Activated naive CD4-positive, alpha-beta T cell treated with anti-CD3 and anti-CD28 coated beads, Interleukin-2, amount 50 U/mL, for 24 hours (primary cell): ENCODE data around the gene MARK2.
A peak's percentile ranks its signal among the peaks of the same experiment; 100 is the strongest.
"Not testable (repeated sequence)": the region's sequence is repeated elsewhere in the genome, so short reads cannot be mapped to it uniquely, and the experiment has no call there.

Experiments used
- H3K27ac Mint-ChIP-seq: one replicate; pipeline ENCODE4 v1.8.0; 2021; ENCODE audit warnings: mild to moderate bottlenecking, mixed read lengths
- H3K27me3 Mint-ChIP-seq: one replicate; pipeline ENCODE4 v1.8.0; 2021; ENCODE audit warnings: mixed read lengths
- H3K36me3 Mint-ChIP-seq: one replicate; pipeline ENCODE4 v1.8.0; 2021; ENCODE audit warnings: mixed read lengths
- H3K4me1 Mint-ChIP-seq: one replicate; pipeline ENCODE4 v1.8.0; 2021; ENCODE audit warnings: mixed read lengths
- H3K4me3 Mint-ChIP-seq: one replicate; pipeline ENCODE4 v1.8.0; 2021; ENCODE audit warnings: mild to moderate bottlenecking, mixed read lengths
- H3K9me3 Mint-ChIP-seq: one replicate; pipeline ENCODE4 v1.8.0; 2021; ENCODE audit warnings: mixed read lengths

The MARK2 gene

GRCh38 chr11:63838678-63839507 lies at the start of gene MARK2:
Gene MARK2, plus strand, starts transcription at chr11:63839110. Its CDS starts 397 bp downstream, at chr11:63839507.
- peak within 1 kb of the TSS; percentile 92 for H3K27ac Mint-ChIP-seq
- peaks cover 5% of the 10 kb centered on the region for H3K36me3 Mint-ChIP-seq
- no peaks in the 10 kb centered on the region for H3K27me3 Mint-ChIP-seq
- H3K9me3 Mint-ChIP-seq, result no peaks in the 10 kb centered on the region
- H3K4me1 Mint-ChIP-seq, result peaks cover 58% of the 10 kb centered on the region
- H3K4me3 Mint-ChIP-seq, result peak within 1 kb of the TSS; percentile 87

- Mint-ChIP-seq H3K4me1 (no peaks in the 10 kb centered on the region), H3K27me3 (no peaks in the 10 kb centered on the region), H3K36me3 (peaks cover 3% of the 10 kb centered on the region), H3K9me3 (peaks cover 6% of the 10 kb centered on the region), H3K27ac (no peak overlapping the region), H3K4me3 (no peak overlapping the region)
Measured at GRCh38 chr11:63791495-63792167, 47.3 kb upstream of the MARK2 start.

GRCh38 chr11:63793161-63793560 lies 45.7 kb upstream of the MARK2 start:
- H3K4me3 Mint-ChIP-seq, result no peak overlapping the region
- H3K27ac Mint-ChIP-seq, result no peak overlapping the region
- peaks cover 6% of the 10 kb centered on the region for H3K9me3 Mint-ChIP-seq
- H3K36me3 Mint-ChIP-seq, result peaks cover 3% of the 10 kb centered on the region
- no peaks in the 10 kb centered on the region for H3K4me1 Mint-ChIP-seq
- H3K27me3 Mint-ChIP-seq, result peaks cover 1% of the 10 kb centered on the region

GRCh38 chr11:63795066-63795465 lies 43.8 kb upstream of the MARK2 start:
- Mint-ChIP-seq H3K27me3 (peaks cover 3% of the 10 kb centered on the region), H3K4me3 (no peak overlapping the region)

DNA sequence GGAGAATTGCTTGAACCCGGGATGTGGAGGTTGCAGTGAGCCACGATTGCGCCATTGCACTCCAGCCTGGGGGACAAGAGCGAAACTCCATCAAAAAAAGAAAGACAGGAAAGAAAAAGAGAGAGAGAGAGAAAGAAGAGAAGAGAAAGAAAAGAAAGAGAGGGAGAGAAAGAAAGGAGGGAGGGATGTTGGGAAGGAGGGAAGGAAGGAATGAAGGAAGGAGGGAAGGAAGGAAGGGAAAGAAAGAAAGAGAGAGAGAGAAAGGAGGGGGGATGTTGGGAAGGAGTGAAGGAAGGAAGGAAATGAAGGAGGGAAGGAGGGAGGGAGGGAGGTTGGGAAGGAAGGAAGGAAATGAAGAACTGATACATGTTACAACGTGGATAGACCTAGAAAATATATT lies 38.0 kb upstream of the MARK2 start:
- H3K9me3 Mint-ChIP-seq, result no peaks in the 10 kb centered on the region
- H3K36me3 Mint-ChIP-seq, result no peaks in the 10 kb centered on the region
- no peak overlapping the region for H3K4me3 Mint-ChIP-seq
- no peaks in the 10 kb centered on the region for H3K4me1 Mint-ChIP-seq
- no peak overlapping the region for H3K27ac Mint-ChIP-seq
- H3K27me3 Mint-ChIP-seq, result peaks cover 4% of the 10 kb centered on the region

More at GRCh38 chr11:63795066-63795465, 43.8 kb upstream of the MARK2 start:
- H3K4me1 Mint-ChIP-seq, result no peaks in the 10 kb centered on the region
- no peak overlapping the region for H3K27ac Mint-ChIP-seq
- peaks cover 3% of the 10 kb centered on the region for H3K36me3 Mint-ChIP-seq
- H3K9me3 Mint-ChIP-seq, result peaks cover 6% of the 10 kb centered on the region

- no peak overlapping the region for H3K27ac Mint-ChIP-seq
- no peaks in the 10 kb centered on the region for H3K4me1 Mint-ChIP-seq
- peaks cover 4% of the 10 kb centered on the region for H3K27me3 Mint-ChIP-seq
Measured at GRCh38 chr11:63802637-63803414, 36.1 kb upstream of the MARK2 start.

DNA sequence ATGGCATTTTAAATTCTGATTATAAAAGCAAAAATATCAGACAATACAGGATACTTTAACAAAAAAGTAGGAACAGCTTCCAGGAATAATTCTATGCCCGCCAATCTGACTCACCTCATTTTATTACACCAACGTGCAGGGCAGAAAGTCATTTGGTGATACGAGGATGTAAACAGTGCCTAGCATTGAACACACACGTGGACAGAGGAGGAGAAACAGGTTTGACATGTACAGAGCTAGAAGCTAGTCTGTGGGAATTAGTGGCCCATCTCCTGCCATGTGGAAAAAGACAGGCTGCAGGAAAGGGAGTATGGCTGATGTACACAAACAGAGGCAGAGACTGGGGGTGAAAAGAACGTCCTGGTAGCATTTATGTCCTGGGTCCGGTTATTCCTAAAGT lies 34.7 kb upstream of the MARK2 start:
- Mint-ChIP-seq H3K4me1 (no peaks in the 10 kb centered on the region), H3K9me3 (no peaks in the 10 kb centered on the region), H3K27ac (no peak overlapping the region), H3K36me3 (no peaks in the 10 kb centered on the region), H3K4me3 (no peak overlapping the region), H3K27me3 (peaks cover 1% of the 10 kb centered on the region)

More at GRCh38 chr11:63802637-63803414, 36.1 kb upstream of the MARK2 start:
- no peaks in the 10 kb centered on the region for H3K36me3 Mint-ChIP-seq
- H3K9me3 Mint-ChIP-seq, result no peaks in the 10 kb centered on the region
- no peak overlapping the region for H3K4me3 Mint-ChIP-seq

DNA sequence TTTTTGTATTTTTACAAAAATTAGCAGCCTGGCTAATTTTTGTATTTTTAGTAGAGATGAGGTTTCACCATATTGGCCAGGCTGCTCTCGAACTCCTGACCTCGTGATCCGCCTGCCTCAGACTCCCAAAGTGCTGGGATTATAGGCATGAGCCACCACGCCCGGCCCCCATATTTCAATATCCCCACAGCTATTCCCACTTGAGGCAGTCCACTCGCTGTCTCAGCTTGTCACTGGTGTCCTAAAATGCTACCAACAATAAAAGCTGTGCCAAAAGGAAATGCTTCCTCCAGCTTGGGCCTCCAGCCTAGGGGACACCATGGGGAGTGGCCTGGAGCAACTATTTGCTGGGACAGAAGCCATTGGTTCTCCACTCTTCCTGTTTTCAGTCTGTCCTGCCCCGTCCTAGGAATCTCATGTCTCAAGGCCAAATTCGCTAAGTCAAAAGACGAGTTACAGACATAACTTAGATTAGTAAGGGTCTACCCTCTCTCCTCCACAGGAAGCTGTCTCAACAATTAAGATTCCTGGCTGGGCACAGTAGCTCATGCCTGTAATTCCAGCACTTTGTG lies 33.0 kb upstream of the MARK2 start:
- H3K36me3 Mint-ChIP-seq, result no peaks in the 10 kb centered on the region

DNA sequence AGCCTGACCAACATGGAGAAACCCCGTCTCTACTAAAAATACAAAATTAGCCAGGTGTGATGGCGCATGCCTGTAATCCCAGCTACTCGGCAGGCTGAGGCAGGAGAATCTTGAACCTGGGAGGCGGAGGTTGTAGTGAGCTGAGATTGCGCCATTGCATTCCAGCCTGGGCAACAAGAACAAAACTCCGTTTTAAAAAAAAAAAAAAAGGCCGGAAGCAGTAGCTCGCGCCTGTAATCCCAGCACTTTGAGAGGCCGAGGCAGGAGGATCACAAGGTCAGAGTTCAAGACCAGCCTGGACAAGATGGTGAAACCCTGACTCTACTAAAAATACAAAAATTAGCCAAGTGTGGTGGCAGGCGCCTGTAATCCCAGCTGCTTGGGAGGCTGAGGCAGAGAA lies 28.5 kb upstream of the MARK2 start:
- H3K9me3 Mint-ChIP-seq, H3K36me3 Mint-ChIP-seq, H3K4me3 Mint-ChIP-seq, H3K27ac Mint-ChIP-seq, H3K27me3 Mint-ChIP-seq: not testable (repeated sequence)
- H3K4me1 Mint-ChIP-seq, result peaks cover 20% of the 10 kb centered on the region

More for the DNA sequence above, 33.0 kb upstream of the MARK2 start:
- Mint-ChIP-seq H3K27me3 (no peaks in the 10 kb centered on the region), H3K4me3 (no peak overlapping the region), H3K4me1 (no peaks in the 10 kb centered on the region), H3K27ac (no peak overlapping the region), H3K9me3 (no peaks in the 10 kb centered on the region)

DNA sequence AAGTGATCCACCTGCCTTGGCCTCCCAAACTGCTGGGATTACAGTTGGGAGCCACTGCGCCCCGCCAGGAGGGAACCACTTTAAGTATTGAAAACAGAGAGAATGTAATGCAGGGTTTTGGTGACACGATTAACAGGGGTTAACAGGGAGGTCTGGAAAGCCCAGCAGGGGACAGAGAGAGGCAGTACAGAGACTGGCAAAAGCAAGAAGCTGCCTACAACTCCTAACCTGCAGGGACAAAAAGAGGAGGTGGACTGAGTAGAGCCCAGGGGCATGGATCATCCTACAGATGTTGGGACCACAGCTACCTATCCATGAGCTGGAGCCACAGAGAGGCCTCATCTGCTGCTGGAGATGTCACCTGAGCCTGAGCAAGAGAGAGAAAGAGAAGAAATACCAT lies 27.4 kb upstream of the MARK2 start:
- H3K4me3 Mint-ChIP-seq, result peak overlapping the region; percentile 39
- H3K27ac Mint-ChIP-seq, result peak overlapping the region; percentile 72
- peaks cover 21% of the 10 kb centered on the region for H3K4me1 Mint-ChIP-seq
- H3K9me3 Mint-ChIP-seq, result no peaks in the 10 kb centered on the region
- H3K27me3 Mint-ChIP-seq, result no peaks in the 10 kb centered on the region
- no peaks in the 10 kb centered on the region for H3K36me3 Mint-ChIP-seq

DNA sequence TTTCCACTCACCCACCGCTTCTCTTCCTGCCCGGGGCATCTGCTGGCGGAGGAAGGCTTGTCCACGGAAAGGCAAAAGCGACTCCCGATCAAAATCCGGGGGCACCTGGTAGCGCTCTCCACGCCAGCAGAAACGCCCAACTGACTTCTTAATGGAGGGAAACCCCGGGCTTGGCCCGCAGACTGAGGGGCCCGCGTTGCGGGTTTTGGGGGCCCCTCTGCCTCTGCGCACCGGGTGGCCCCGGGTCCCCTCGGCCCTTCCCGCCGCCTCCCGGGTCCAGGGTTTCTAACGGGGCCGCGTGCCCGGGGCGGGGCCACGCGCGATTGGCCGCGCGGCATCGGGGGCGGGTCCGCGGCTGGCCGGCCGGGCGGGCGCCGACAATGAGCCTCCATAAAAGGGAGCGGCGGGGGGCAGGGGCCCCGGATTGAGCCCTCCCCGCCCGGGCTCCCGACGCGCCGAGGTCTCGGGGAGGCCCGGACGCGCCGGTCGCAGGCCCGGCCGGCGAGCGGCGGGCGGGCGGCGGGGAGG lies 25.8 kb upstream of the MARK2 start, which contains the start of gene SPINDOC:
TSS of gene SPINDOC (plus strand) at position 422 of the 528 bp plus-strand sequence. CDS start 231 bp downstream, outside the sequence.
- Mint-ChIP-seq H3K27me3 (no peaks in the 10 kb centered on the region), H3K27ac (peak within 1 kb of the TSS; percentile 68), H3K4me1 (peaks cover 21% of the 10 kb centered on the region), H3K4me3 (peak within 1 kb of the TSS; percentile 79), H3K36me3 (peaks cover 2% of the 10 kb centered on the region), H3K9me3 (no peaks in the 10 kb centered on the region)

GRCh38 chr11:63813563-63814382 lies 25.1 kb upstream of the MARK2 start:
- no peaks in the 10 kb centered on the region for H3K27me3 Mint-ChIP-seq
- H3K9me3 Mint-ChIP-seq, result no peaks in the 10 kb centered on the region
- H3K4me1 Mint-ChIP-seq, result peaks cover 21% of the 10 kb centered on the region
- peaks cover 2% of the 10 kb centered on the region for H3K36me3 Mint-ChIP-seq
- no peak overlapping the region for H3K27ac Mint-ChIP-seq
- H3K4me3 Mint-ChIP-seq, result peak overlapping the region; percentile 78

DNA sequence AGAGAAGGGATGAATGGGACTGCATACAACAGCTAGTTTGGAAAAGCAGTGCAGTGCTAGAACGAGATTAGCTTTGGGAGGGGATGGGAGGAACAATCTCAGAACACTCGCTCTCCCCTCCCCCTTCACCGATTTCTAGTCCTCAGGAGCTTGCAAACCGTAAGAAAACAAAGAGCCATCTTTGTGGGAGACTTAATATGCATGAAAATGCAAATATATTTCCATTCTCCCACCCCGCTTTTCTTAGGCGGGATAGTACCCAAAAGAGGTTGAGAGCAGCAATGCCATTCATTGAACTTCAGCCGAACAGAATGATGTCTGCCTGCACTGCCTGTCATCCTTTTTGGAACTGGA lies 24.6 kb upstream of the MARK2 start:
- H3K36me3 Mint-ChIP-seq, result peaks cover 2% of the 10 kb centered on the region
- no peak overlapping the region for H3K27ac Mint-ChIP-seq

GRCh38 chr11:63816166-63816565 lies 22.7 kb upstream of the MARK2 start:
- no peaks in the 10 kb centered on the region for H3K9me3 Mint-ChIP-seq
- peaks cover 21% of the 10 kb centered on the region for H3K4me1 Mint-ChIP-seq
- no peak overlapping the region for H3K27ac Mint-ChIP-seq
- H3K4me3 Mint-ChIP-seq, result no peak overlapping the region
- peaks cover 8% of the 10 kb centered on the region for H3K36me3 Mint-ChIP-seq
- no peaks in the 10 kb centered on the region for H3K27me3 Mint-ChIP-seq

More for the DNA sequence above, 24.6 kb upstream of the MARK2 start:
- Mint-ChIP-seq H3K9me3 (no peaks in the 10 kb centered on the region), H3K27me3 (no peaks in the 10 kb centered on the region), H3K4me3 (peak overlapping the region; percentile 78), H3K4me1 (peaks cover 21% of the 10 kb centered on the region)
